H1 (cell line): Measurements from ENCODE around the gene CROCC2. TPM values are rescaled to one million over a fixed set of nuclear protein-coding genes. Genes with fewer than 3 reads are reported as not detected.

Experiments
- CTCF ChIA-PET: fragments of 300-600 bp; sonication (Branson Sonifier 250); formaldehyde crosslinking; loops from one replicate; lab custom pipeline; 2021; ENCODE audit not compliant: partially characterized antibody; lab: Charles Lee
- POLR2A ChIA-PET: fragments of 300-600 bp; sonication (Branson Sonifier 250); formaldehyde crosslinking; loops from one replicate; lab custom pipeline; 2021; ENCODE audit warnings: inconsistent platforms; ENCODE audit not compliant: partially characterized antibody; lab: Charles Lee
- DNase-seq, 2 experiments: peaks; one replicate each; pipeline versions ENCODE4 v3.0.0 to v3.0.0-alpha.2; 2010 to 2022; ENCODE audit warnings: low spot score in 2 of 2, low read depth in 1 of 2, mixed read lengths in 1 of 2
- FAIRE-seq: peaks from 2 replicates; lab custom pipeline; 2011; peaks lifted over from hg19 to GRCh38; lab: Jason Lieb, UNC
- H2AFZ ChIP-seq: 2 replicates; pipeline ENCODE4 v1.8.1; 2012; ENCODE audit warnings: low read length, inconsistent platforms
- H2AK5ac ChIP-seq: 2 replicates; pipeline ENCODE4 v1.6.1; 2013; ENCODE audit warnings: low read depth, low read length
- H2BK120ac ChIP-seq: replicated peaks from 2 replicates; pipeline ENCODE3; 2013; ENCODE audit warnings: low read depth, low read length, inconsistent platforms
- H2BK12ac ChIP-seq: 2 replicates; pipeline ENCODE4 v1.6.1; 2013; ENCODE audit warnings: low read depth, low read length
- H2BK15ac ChIP-seq: 2 replicates; pipeline ENCODE4 v1.6.1; 2013; ENCODE audit warnings: low read length
- H2BK20ac ChIP-seq: 2 replicates; pipeline ENCODE4 v1.6.1; 2013; ENCODE audit warnings: low read length
- H2BK5ac ChIP-seq: 2 replicates; pipeline ENCODE4 v1.6.1; 2013; ENCODE audit warnings: low read depth, low read length
- H3K14ac ChIP-seq: 2 replicates; pipeline ENCODE4 v1.6.1; 2013; ENCODE audit warnings: inconsistent platforms; ENCODE audit not compliant: insufficient read length
- H3K18ac ChIP-seq: 2 replicates; pipeline ENCODE4 v1.6.1; 2013; ENCODE audit warnings: low read length; ENCODE audit errors: extremely low read depth
- H3K23ac ChIP-seq: 2 replicates; pipeline ENCODE4 v1.6.1; 2013; ENCODE audit warnings: inconsistent platforms; ENCODE audit not compliant: insufficient read length
- H3K23me2 ChIP-seq: 2 replicates; pipeline ENCODE4 v1.6.1; 2013; ENCODE audit warnings: low read depth, low read length
- H3K27ac ChIP-seq: 2 replicates; pipeline ENCODE4 v1.6.1; 2011; ENCODE audit warnings: low read depth, low read length, inconsistent platforms
- H3K27me3 ChIP-seq, 4 experiments: replicated peaks in 1 of 4; 1 replicate in 1 of 4; 2 replicates in 3 of 4; pipeline versions ENCODE4 v1.6.1 to v1.8.1; 2011 to 2013; ENCODE audit warnings: low read length in 3 of 4, mild to moderate bottlenecking in 3 of 4, inconsistent platforms in 2 of 4, mixed read lengths in 2 of 4, moderate library complexity in 1 of 4; ENCODE audit not compliant: control insufficient read depth in 3 of 4, insufficient read depth in 3 of 4; ENCODE audit errors: extremely low read depth in 1 of 4
- H3K36me3 ChIP-seq, 4 experiments: 2 replicates each; pipeline versions ENCODE4 v1.6.1 to v1.8.1; 2011 to 2013; ENCODE audit warnings: mild to moderate bottlenecking in 4 of 4, low read length in 3 of 4, moderate library complexity in 2 of 4, control low read depth in 1 of 4, inconsistent platforms in 1 of 4; ENCODE audit not compliant: insufficient read depth in 4 of 4, control insufficient read depth in 2 of 4
- H3K4ac ChIP-seq: replicated peaks from 2 replicates; pipeline ENCODE3; 2013; ENCODE audit warnings: low read length, low read depth, mixed read lengths, inconsistent platforms; ENCODE audit not compliant: insufficient read length
- H3K4me1 ChIP-seq, 4 experiments: replicated peaks in 1 of 4; 1 replicate in 1 of 4; 2 replicates in 3 of 4; pipeline versions ENCODE4 v1.6.1 to v1.8.1; 2011 to 2013; ENCODE audit warnings: low read length in 3 of 4, inconsistent platforms in 2 of 4, mixed read lengths in 1 of 4; ENCODE audit not compliant: insufficient read depth in 4 of 4, control insufficient read depth in 3 of 4
- H3K4me2 ChIP-seq, 2 experiments: 2 replicates each; pipeline versions ENCODE4 v1.6.1 to v1.8.1; 2011 to 2013; ENCODE audit warnings: low read depth in 2 of 2, low read length in 2 of 2, control low read depth in 1 of 2, inconsistent platforms in 1 of 2, mild to moderate bottlenecking in 1 of 2; ENCODE audit not compliant: insufficient read depth in 1 of 2
- H3K4me3 ChIP-seq, 4 experiments: fragments of 200-600, 300-600 bp in 1 of 4; sonication (generic), shearing (Covaris generic), sonication (Bioruptor Twin) in 1 of 4; 2 replicates each; pipeline versions ENCODE4 v1.5.1 to v1.8.1; 2011 to 2016; ENCODE audit warnings: low read length in 4 of 4, low read depth in 3 of 4, control low read depth in 2 of 4, inconsistent platforms in 2 of 4, mild to moderate bottlenecking in 2 of 4, mixed read lengths in 1 of 4, moderate library complexity in 1 of 4; ENCODE audit not compliant: insufficient read depth in 2 of 4; ENCODE audit errors: extremely low read depth in 1 of 4
- H3K56ac ChIP-seq: replicated peaks from 2 replicates; pipeline ENCODE3; 2013; ENCODE audit warnings: low read depth, mild to moderate bottlenecking, mixed read lengths, low read length, inconsistent platforms; ENCODE audit not compliant: insufficient read length
- H3K79me1 ChIP-seq: 2 replicates; pipeline ENCODE4 v1.6.1; 2013; ENCODE audit warnings: low read depth, low read length, control low read depth
- H3K79me2 ChIP-seq, 2 experiments: 2 replicates each; pipeline versions ENCODE4 v1.6.1 to v1.8.1; 2012 to 2013; ENCODE audit warnings: low read length in 2 of 2, mild to moderate bottlenecking in 2 of 2, inconsistent platforms in 1 of 2; ENCODE audit not compliant: insufficient read depth in 2 of 2, control insufficient read depth in 1 of 2
- H3K9ac ChIP-seq, 4 experiments: replicated peaks in 1 of 4; 1 replicate in 1 of 4; 2 replicates in 3 of 4; pipeline versions ENCODE4 v1.6.1 to v1.8.1; 2011 to 2013; ENCODE audit warnings: low read depth in 3 of 4, low read length in 3 of 4, control low read depth in 2 of 4, mild to moderate bottlenecking in 2 of 4, moderate library complexity in 2 of 4, inconsistent platforms in 1 of 4; ENCODE audit errors: extremely low read depth in 1 of 4
- H3K9me3 ChIP-seq, 2 experiments: 2 replicates each; pipeline versions ENCODE4 v1.6.1 to v1.8.1; 2012 to 2013; ENCODE audit warnings: mild to moderate bottlenecking in 2 of 2, moderate library complexity in 2 of 2, control low read depth in 1 of 2, inconsistent platforms in 1 of 2, low read depth in 1 of 2, low read length in 1 of 2, mixed read lengths in 1 of 2; ENCODE audit not compliant: insufficient read depth in 2 of 2
- H4K20me1 ChIP-seq, 2 experiments: replicated peaks in 1 of 2; 2 replicates each; pipeline versions ENCODE3 to v1.8.1; 2011 to 2013; ENCODE audit warnings: inconsistent platforms in 2 of 2, low read length in 2 of 2, mild to moderate bottlenecking in 1 of 2; ENCODE audit not compliant: insufficient read depth in 2 of 2, control insufficient read depth in 1 of 2
- H4K5ac ChIP-seq: 2 replicates; pipeline ENCODE4 v1.6.1; 2013; ENCODE audit warnings: low read length, low read depth, mixed read lengths, inconsistent platforms; ENCODE audit not compliant: insufficient read length
- H4K8ac ChIP-seq: 2 replicates; pipeline ENCODE4 v1.8.0; 2013; ENCODE audit warnings: mild to moderate bottlenecking, moderate library complexity, low read length, inconsistent platforms; ENCODE audit not compliant: insufficient read depth; ENCODE audit errors: extremely low read depth
- H4K91ac ChIP-seq: replicated peaks from 2 replicates; pipeline ENCODE3; 2013; ENCODE audit warnings: low read length, mixed read lengths, inconsistent platforms; ENCODE audit not compliant: insufficient read length
- BACH1 ChIP-seq: IDR thresholded peaks from 2 replicates; pipeline ENCODE4 v1.6.1; 2012; ENCODE audit warnings: low read length, improper control_type of control experiment
- CBX5 ChIP-seq: fragments of 300-800, 300-1000 bp; sonication (generic); IDR thresholded peaks from 2 replicates; pipeline ENCODE4 v1.7.1; 2016; ENCODE audit warnings: antibody characterized with exemption, low read length, low read depth
- CTBP2 ChIP-seq: IDR thresholded peaks from 2 replicates; pipeline ENCODE4 v1.7.0; 2011; ENCODE audit warnings: borderline replicate concordance, mild to moderate bottlenecking, moderate library complexity, mixed read lengths, low read length; ENCODE audit not compliant: insufficient read depth, insufficient read length
- FOSL1 ChIP-seq: IDR thresholded peaks from 2 replicates; pipeline ENCODE4 v1.6.1; 2011; ENCODE audit warnings: mild to moderate bottlenecking, low read depth, low read length, moderate library complexity; ENCODE audit not compliant: insufficient read depth
- HDAC2 ChIP-seq, 2 experiments: fragments of 300-600 bp in 1 of 2; sonication (generic) in 1 of 2; IDR thresholded peaks; 2 replicates each; pipeline ENCODE4 v1.6.1; 2011 to 2012; ENCODE audit warnings: low read depth in 2 of 2, low read length in 2 of 2, mild to moderate bottlenecking in 2 of 2, moderate library complexity in 2 of 2, borderline replicate concordance in 1 of 2, inconsistent platforms in 1 of 2
- MAFK ChIP-seq: IDR thresholded peaks from 2 replicates; pipeline ENCODE4 v1.6.1; 2012; ENCODE audit warnings: low read depth, mild to moderate bottlenecking, improper control_type of control experiment, low read length
- RAD21 ChIP-seq, 2 experiments: IDR thresholded peaks in 1 of 2; conservative IDR thresholded peaks in 1 of 2; 2 replicates each; pipeline ENCODE4 v1.6.1; 2011; ENCODE audit warnings: low read depth in 2 of 2, low read length in 2 of 2, improper control_type of control experiment in 1 of 2, inconsistent platforms in 1 of 2, mild to moderate bottlenecking in 1 of 2, moderate library complexity in 1 of 2
- RBBP5 ChIP-seq: IDR thresholded peaks from 2 replicates; pipeline ENCODE4 v1.7.1; 2012; ENCODE audit warnings: low read depth, mild to moderate bottlenecking, inconsistent platforms, low read length, moderate library complexity, borderline replicate concordance
- RXRA ChIP-seq: IDR thresholded peaks from 2 replicates; pipeline ENCODE4 v1.6.1; 2011; ENCODE audit warnings: low read depth, mild to moderate bottlenecking, low read length, moderate library complexity; ENCODE audit not compliant: insufficient read depth
- TEAD4 ChIP-seq: IDR thresholded peaks from 2 replicates; pipeline ENCODE4 v1.6.1; 2012; ENCODE audit warnings: low read depth, low read length, inconsistent platforms, mixed read lengths
- WGBS, 2 experiments: shearing (Covaris generic) in 1 of 2; methylation state at CpG; one replicate each; pipeline versions ENCODE4 v1.1.6 to v1.1.7; 2013 to 2015; ENCODE audit warnings: low lambda C conversion rate in 2 of 2, mixed read lengths in 2 of 2, inconsistent platforms in 1 of 2, low coverage in 1 of 2, missing lambda C conversion rate in 1 of 2; ENCODE audit not compliant: insufficient replicate concordance in 2 of 2, insufficient coverage in 1 of 2, insufficient read length in 1 of 2; ENCODE audit errors: extremely low coverage in 1 of 2, missing lambda C conversion rate in 1 of 2; 5-methylcytosine and 5-hydroxymethylcytosine counted together
- polyA plus RNA-seq, 7 experiments: library from polyadenylated mRNA; depleted of rRNA in 3 of 7; stranded (reverse) in 5 of 7; unstranded in 2 of 7; fragments of >200 nt in 5 of 7; fragments of 200-250 nt in 2 of 7; gene quantifications; 1 replicate in 5 of 7; 2 replicates in 1 of 7; 4 replicates in 1 of 7; pipeline versions ENCODE4 v1.2.1 to v1.2.3, GENCODE V29; 2011 to 2013; ENCODE audit warnings: missing spikeins in 2 of 7, mixed read lengths in 2 of 7
- total RNA-seq: library from RNA; stranded (reverse); fragmentation: NEBNext Ultra II Directional; extraction: Animal tissue kit (Norgen Biotek cat#: 25700); gene quantifications from 2 replicates; pipeline ENCODE4 v1.2.1, GENCODE V29; 2021

Gene CROCC2
- total and polyA plus RNA-seq, 2 of the 8 experiments (the other 6 are each of a cell fraction or from before 2014, with no cell fraction given) = not detected

- H3K18ac ChIP-seq = no peak overlapping the region
- peaks cover 0 to 3% (median 3%) of the 10 kb centered on the region in 4 experiments; a peak in 3 of 7 replicates for H3K27me3 ChIP-seq
- no peak overlapping the region for H4K5ac ChIP-seq
- H3K56ac ChIP-seq = no peak overlapping the region
- H3K4ac ChIP-seq = no peak overlapping the region
- H2BK15ac ChIP-seq = no peak overlapping the region
- no peak overlapping the region for H2AFZ ChIP-seq
- peaks cover 0 to 2% of the 10 kb centered on the region in 2 experiments for H4K20me1 ChIP-seq
- no peaks in the 10 kb centered on the region for H3K79me1 ChIP-seq
- H2BK12ac ChIP-seq = no peak overlapping the region
- no peak overlapping the region for H4K91ac ChIP-seq
- H3K4me3 ChIP-seq = no peak overlapping the region
- H3K4me2 ChIP-seq = no peak overlapping the region
- no peak overlapping the region for H3K23ac ChIP-seq
- no peak overlapping the region for H3K9ac ChIP-seq
- 86% methylated on average over 21 of the region's 25 CpGs; no CpG with 5 or more reads in 1 of the 2 experiments for WGBS, 2 experiments
- DNase-seq = no peak
- no peak overlapping the region; the same call in 1 of the 2 replicates for H2BK20ac ChIP-seq
- FAIRE-seq = no peak
- H4K8ac ChIP-seq = no peak overlapping the region
- H2BK5ac ChIP-seq = no peak overlapping the region
- no peaks in the 10 kb centered on the region; a peak in 1 of 4 replicates for H3K9me3 ChIP-seq
- CTCF ChIA-PET = interaction anchor here (0.7 to 3.5 kb wide), 12 partner anchors 9 to 234 kb away, joined by 3 to 16 read pairs (median 5); no protein-coding TSS in a partner anchor
- H2BK120ac ChIP-seq = no peak overlapping the region
- no peaks in the 10 kb centered on the region for H3K36me3 ChIP-seq
- peaks cover 0 to 3% (median 0%) of the 10 kb centered on the region in 4 experiments; a peak in 1 of 7 replicates for H3K4me1 ChIP-seq
- POLR2A ChIA-PET = interaction anchor here (0.6 to 1.1 kb wide), 3 partner anchors 10 to 87 kb away, joined by 3 to 4 read pairs (median 3); no protein-coding TSS in a partner anchor
- H3K27ac ChIP-seq = no peak overlapping the region
- peaks cover 2% of the 10 kb centered on the region; the same call in 1 of the 2 replicates for H3K23me2 ChIP-seq
- H2AK5ac ChIP-seq = no peak overlapping the region
- no peak overlapping the region for H3K14ac ChIP-seq
- no peaks in the 10 kb centered on the region for H3K79me2 ChIP-seq
- TF ChIP-seq CTBP2 (no peak), HDAC2 (IDR thresholded peaks at IDR 0.05; ENCODE audit: borderline replicate concordance in 1 of 2, low read depth in 2 of 2, low read length in 2 of 2) (no peak), FOSL1 (no peak), CBX5 (no peak), MAFK (no peak), RAD21 (IDR thresholded peaks at IDR 0.05 in 1 of 2, conservative IDR thresholded peaks at IDR 0.05 in 1 of 2; ENCODE audit: low read depth in 2 of 2, low read length in 2 of 2) (no peak), TEAD4 (no peak), RXRA (no peak), RBBP5 (no peak), BACH1 (no peak)
Measured at GRCh38 chr2:240981871-240982800, 76.0 kb downstream of the CROCC2 start.
